DOHH2 (cell line): Measurements from ENCODE around the gene RPP38.

Experiments used
- EZH2phosphoT487 ChIP-seq: fragments of 200-600 bp; sonication (generic); IDR thresholded peaks from 2 replicates; pipeline ENCODE4 v1.6.1; 2017; ENCODE audit warnings: borderline replicate concordance, mild to moderate bottlenecking, antibody characterized with exemption, low read length, moderate library complexity, mixed read lengths
- TF ChIP-seq, protein P1 (sequence below): fragments of 200-600 bp; sonication (generic); IDR thresholded peaks from one replicate; pipeline ENCODE4 v1.5.1; 2014; ENCODE audit warnings: antibody characterized with exemption, mild to moderate bottlenecking, low read depth, low read length; ENCODE audit not compliant: poor library complexity, severe bottlenecking

DNA sequence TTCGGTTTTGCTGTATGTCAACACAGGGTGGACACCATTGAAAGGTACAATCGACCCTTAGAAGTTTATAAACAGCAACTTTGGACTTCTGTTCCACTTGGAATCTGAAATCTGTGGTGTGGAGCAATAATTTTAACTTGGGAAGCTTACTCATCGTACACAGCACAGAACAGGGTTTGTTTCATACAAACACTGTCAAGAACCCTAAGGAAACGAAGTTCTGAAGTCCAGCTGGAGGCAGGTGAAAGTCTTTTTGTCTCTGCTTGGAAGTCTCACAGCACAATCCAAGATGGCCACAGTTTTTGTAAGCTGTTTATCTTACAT is 39.8 kb downstream of the RPP38 start:
- TF ChIP-seq, protein P1, sequence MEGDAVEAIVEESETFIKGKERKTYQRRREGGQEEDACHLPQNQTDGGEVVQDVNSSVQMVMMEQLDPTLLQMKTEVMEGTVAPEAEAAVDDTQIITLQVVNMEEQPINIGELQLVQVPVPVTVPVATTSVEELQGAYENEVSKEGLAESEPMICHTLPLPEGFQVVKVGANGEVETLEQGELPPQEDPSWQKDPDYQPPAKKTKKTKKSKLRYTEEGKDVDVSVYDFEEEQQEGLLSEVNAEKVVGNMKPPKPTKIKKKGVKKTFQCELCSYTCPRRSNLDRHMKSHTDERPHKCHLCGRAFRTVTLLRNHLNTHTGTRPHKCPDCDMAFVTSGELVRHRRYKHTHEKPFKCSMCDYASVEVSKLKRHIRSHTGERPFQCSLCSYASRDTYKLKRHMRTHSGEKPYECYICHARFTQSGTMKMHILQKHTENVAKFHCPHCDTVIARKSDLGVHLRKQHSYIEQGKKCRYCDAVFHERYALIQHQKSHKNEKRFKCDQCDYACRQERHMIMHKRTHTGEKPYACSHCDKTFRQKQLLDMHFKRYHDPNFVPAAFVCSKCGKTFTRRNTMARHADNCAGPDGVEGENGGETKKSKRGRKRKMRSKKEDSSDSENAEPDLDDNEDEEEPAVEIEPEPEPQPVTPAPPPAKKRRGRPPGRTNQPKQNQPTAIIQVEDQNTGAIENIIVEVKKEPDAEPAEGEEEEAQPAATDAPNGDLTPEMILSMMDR: no peak
- no peak for TF ChIP-seq EZH2phosphoT487
